Hepatic stellate cell (primary cell): ENCODE measurements around the gene PRELID3B.
"Not testable (repeated sequence)": the region's sequence is repeated elsewhere in the genome, so short reads cannot be mapped to it uniquely, and the experiment has no call there.

Source experiments
- DNase-seq: peaks from one replicate; pipeline ENCODE4 v3.0.0; 2011; ENCODE audit warnings: low spot score

Gene PRELID3B

DNA sequence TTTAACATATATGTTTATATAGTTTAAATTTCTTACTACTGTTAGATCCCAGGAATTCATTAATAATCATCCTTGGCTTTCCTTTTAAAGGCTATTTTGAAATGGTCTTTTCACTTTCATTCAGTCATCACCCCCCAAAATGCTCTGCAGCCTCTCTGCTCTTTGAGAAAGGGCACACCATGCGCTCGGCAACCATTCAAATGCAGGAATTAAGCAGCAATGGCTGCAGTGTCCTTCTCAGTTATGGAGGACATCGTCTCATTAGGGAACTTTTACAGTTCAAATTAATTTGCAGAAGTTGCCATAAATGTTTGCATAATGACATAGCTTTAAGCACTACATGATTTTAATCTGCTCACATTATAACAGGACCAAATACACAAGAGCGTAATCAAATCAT, 17.1 kb downstream of the PRELID3B start:
- DNase-seq = no peak

DNA sequence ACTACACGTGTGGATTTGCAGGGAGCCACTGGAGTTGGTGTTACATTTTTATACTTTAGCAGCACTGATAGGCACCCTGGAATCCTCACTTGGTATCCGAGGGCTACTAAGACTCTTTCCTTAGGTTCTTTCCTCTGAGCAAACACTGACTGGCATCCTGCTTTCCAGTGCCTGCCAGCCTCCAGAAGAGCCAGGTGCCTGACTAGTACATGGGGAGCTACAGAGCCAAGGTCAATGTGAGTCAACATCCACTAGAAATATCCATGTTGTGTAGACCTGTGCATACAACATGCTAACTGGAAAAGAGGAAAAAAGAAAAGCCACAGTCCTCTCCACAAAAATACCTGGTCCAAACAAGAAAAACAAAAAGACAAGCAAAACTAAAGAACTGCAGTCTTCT, 17.5 kb downstream of the PRELID3B start:
- no peak for DNase-seq

DNA sequence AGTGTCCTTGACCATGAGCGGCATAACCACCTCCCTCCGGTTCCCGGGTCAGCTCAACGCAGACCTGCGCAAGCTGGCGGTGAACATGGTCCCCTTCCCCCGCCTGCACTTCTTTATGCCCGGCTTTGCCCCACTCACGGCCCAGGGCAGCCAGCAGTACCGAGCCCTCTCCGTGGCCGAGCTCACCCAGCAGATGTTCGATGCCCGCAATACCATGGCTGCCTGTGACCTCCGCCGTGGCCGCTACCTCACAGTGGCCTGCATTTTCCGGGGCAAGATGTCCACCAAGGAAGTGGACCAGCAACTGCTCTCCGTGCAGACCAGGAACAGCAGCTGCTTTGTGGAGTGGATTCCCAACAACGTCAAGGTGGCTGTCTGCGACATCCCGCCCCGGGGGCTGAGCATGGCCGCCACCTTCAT, 18.5 kb downstream of the PRELID3B start:
- no peak for DNase-seq

DNA sequence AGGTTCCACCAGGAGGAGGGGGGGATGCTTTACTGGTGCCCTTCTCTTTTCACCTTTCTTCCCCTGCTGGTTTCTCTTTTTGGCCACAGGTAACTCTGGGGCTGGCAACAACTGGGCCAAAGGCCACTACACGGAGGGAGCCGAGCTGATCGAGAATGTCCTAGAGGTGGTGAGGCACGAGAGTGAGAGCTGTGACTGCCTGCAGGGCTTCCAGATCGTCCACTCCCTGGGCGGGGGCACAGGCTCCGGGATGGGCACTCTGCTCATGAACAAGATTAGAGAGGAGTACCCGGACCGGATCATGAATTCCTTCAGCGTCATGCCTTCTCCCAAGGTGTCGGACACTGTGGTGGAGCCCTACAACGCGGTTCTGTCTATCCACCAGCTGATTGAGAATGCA, 19.0 kb downstream of the PRELID3B start:
- DNase-seq = no peak

DNA sequence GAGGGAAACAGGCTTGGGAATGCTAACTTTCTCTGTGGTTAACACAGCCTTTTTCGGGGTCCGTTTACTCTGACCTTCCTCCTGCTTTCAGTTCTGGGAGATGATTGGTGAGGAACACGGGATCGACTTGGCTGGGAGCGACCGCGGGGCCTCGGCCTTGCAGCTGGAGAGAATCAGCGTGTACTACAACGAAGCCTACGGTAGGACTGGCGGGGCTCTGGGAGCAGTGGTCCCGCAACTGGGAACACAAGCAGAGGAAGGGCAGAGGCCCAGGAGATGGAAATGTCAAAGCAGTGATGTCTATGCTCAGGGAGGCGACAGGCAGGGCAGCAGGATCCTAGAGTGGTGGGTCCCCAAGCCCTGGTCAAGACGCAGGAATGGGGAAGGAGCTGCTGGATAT, 19.8 kb downstream of the PRELID3B start:
- DNase-seq = no peak

DNA sequence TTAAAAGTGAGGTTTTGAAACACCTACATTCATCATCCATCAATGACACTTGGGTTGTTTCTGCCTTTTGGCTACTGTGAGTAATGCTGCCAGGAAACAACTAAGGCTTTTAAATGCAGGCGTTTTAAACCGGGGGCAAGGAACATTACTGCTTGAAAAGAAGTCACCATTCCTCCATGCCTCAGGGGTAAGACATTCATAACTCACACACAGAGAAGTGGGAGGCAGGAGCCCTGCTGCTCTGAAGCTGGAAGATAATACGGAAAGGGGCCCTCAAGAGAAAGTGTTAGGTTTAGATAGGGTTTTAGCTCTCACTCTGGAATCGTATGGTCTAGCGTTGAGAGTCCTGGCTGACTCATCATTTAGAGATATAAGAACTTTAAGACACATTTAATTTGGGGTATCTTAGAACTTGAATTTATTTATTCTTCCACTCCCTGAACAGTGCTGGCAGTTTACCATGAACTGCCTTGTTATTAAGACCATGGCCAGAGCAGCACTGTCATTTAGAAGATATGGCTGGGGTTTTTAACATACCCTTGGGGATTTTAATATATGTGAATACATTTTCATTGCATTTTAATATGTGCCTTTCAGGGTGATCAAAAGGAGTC, 21.5 kb downstream of the PRELID3B start:
- DNase-seq = no peak

DNA sequence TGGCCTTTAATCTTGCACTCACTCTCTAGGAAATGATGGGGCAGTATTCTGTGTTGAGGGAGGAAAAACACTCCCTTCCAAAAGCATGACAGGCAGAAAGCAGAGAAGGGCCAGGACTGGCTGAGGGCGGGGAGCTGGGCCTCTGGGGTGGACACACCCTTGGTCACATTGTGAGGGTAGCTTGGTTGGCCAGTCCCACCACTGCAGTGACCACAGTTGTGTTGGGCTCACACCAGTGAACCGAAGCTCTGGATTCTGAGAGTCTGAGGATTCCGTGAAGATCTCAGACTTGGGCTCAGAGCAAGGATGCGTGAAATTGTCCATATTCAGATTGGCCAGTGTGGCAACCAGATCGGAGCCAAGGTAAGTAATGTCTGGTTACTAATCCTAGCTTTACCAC, 23.4 kb downstream of the PRELID3B start, which contains the start of gene TUBB1:
Gene TUBB1 (plus strand): TSS at position 213 of the 400 bp plus-strand sequence. CDS start 94 bp downstream, at position 307.
- no peak for DNase-seq

DNA sequence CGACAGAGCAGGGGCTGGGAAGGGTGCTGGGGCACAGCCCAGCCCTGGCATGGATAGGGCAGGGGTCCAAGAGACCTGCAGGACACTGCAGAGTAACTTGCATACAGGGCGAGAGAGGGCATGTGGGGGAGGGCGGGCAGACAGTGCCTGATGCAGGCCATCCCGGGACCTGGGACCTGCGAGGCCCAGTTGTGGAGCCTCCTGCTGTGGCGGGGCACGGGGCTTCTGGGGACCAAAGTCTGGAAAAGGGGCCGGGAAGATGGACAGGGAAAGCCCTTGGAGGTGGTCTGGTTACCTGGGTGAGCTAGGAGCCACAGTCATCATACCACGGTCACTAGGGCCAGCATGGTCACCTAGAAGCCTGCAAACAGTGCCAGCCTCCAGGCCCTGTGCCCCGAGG, 23.8 kb downstream of the PRELID3B start:
- DNase-seq = no peak

DNA sequence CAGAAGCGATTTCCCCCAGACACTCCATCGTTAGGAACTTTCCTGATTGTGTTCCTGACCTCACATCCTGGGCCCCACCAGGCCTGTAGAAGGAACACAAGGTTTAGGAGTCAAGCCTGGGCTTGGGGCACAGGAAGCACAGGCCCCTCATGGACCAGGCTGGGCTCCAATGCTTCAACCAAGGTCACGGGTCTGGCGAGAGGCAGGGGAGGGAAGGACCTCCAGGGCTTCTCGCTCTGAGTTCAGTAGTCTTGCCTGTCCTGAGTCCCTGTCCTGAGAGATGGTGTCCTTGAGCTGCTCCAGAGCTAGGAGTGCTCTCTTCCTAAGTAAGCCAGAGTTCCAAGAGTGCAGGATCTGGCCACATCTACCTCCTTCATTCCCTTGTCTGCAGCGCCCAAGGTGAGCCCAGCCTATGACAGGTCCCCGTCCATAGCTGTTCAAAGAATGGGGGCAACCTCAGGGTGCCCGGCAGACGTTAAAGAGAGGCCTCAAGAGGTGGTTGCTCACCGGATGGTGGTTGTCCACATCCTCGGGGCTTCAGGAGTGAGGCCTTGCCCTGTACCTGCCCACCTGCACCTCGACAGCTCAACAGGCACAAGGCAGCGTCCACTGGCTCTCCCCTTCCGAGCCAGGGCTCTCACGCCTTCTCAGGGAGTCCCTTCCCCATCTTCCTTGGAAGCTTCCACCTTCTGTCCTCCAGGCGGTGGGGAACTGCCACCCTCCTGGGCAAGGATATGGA, 24.9 kb downstream of the PRELID3B start:
- DNase-seq = no peak

DNA sequence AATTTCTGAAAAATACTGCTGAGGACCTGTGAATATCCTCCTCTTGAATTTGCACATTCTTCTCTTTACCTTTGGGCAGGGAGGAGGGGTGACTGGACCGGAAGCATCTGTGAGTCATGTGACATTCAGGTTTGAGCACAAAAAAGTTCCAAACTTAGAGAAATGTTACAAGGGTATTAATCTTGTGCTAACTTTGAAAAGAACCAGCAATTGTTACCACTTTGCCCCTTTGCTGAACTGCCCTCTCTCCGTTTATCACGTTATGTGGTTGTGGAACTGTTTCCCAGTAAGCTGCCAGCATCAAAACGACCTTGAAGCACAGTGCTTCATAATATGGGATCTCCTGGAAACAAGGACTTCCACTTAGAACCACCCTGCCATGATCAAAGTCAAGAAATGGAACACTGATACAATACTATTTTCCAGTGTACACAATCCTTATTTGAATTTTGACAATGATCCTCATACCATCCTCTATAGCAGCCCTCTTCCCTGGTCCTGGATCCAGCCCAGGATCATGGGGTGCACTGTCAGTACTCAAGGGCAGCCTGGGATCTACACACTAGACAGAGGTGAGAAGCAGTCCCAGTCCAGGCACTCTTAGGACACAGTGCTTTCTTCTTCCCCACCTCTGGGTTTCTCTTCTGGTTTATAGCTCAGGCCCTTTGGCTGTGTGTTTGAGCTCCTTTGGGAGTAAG, 25.6 kb downstream of the PRELID3B start:
- DNase-seq = no peak

DNA sequence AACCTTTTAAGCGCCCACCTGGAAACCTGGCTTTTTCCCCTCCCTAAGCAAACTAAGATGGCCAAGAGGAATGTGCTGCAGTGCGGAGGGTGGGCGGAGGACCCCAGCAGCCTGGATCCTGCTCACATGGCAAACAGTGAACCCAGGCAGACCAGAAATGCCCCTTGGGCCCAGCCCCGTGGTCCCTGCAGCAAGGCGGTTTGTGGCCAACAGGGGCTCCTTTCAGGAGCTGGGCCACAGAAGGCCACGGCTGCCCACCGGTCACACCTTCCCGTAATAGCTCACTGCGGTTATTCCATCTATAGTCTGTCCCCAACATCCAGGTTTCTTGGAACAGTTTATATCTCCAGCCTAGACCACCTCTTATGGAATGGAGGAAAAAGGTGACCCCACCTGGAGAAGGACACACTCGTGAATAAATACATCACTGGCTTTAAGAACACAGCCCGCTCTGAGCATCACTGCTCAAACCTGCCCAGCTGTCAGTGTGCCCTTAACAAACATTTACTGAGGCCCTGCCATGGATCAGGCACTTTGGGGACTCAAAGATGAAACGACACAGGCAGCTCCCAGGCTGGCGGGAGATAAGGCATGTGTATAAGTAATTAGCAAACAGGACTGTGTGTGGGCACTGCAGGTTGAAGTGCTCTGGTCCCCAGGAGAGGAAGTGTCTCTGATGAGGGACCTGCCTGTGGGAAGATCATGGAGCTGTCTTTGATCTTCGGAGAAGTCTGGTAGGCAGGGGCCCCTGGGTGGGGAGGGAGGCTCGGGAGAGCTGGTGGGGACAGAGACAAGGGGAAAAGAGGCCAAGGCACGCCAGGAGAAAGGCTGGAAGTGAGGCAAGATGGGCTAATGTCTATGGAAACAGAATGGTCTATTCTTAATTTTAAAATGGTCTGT, 26.5 kb downstream of the PRELID3B start:
- DNase-seq = no peak

DNA sequence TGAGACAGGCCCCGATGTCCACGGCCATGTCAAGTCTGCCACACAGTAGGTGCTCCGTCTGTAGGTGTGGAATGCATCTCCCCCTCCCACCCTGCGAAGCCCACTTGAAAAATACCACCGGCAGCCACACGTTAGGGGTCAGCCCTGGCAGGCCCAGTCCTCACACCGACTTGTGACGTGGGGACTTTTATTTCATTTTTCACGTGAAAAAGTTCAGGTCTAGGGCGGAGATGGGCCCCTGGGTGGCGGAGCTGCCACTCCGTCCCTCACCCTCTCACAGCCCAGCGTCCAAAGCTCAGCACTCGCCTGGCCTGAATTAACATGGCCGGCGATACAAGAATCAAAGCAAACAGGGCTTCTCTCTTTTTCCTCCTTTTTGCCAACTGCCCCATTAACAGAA, 27.2 kb downstream of the PRELID3B start:
- DNase-seq = no peak

DNA sequence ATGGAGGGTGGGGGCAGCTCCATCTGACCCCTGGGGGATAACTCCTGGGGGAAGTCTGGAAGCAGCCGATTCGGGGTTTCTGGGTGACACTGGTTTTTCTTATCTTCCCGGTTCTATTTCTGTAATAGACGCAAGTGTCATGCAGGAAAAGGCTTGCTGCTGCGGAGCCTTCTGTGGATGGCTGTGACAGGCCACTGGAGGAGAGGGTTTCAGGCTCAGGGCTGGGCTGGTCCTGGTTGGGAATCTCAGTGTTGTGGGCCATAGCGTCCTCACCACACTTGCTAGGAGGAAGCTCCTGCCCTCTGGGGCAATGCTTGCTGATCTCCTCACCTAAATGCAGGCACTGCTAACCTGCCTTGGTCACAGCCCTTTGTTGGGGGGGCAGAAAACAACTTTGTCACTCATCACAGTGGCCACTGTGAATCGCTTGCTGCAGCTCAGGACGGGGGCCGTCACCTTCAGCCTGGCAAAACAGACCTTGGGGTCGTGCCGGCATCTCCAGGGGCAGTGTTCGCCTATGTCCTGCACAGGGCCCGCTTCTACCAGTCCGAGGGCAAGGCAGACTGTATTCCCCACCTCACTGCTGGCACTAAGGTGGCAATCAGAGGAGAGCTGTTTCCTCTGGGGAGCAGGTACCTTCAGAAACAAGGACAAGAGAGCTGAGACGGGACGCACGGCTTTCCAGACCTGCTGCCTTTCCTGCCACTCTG, 27.8 kb downstream of the PRELID3B start:
- no peak for DNase-seq

DNA sequence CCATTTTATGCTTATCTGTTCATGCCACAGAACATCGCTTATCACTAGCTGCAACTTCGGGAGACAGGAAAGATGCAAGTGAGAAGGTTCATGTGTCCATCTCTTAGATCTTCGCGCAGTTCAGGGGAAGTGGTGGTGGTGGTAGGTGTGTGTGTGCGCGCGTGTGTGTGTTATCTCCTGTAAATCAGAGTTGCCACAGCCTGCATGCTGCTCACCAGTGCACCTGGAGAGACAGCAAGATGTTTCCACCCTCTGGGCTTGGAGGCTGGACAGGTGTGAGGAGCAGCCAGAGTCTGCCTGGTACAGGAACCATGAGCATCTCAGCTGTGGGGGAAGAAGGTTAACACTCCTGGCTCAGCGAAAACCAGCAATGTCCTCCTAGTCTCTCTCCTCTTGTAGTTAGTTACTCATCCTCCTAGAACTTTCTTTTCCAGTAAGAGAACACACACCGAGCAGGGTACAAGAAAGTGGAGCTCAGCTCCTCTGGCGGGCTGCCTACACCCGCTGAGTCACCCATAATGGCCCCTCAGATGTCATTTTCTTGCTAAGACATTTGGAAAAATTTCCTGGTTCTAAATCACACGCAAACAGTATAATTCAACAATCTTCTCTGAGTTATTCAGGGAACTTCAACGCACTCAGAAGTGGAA, 28.5 kb downstream of the PRELID3B start:
- DNase-seq = peak; percentile 56

DNA sequence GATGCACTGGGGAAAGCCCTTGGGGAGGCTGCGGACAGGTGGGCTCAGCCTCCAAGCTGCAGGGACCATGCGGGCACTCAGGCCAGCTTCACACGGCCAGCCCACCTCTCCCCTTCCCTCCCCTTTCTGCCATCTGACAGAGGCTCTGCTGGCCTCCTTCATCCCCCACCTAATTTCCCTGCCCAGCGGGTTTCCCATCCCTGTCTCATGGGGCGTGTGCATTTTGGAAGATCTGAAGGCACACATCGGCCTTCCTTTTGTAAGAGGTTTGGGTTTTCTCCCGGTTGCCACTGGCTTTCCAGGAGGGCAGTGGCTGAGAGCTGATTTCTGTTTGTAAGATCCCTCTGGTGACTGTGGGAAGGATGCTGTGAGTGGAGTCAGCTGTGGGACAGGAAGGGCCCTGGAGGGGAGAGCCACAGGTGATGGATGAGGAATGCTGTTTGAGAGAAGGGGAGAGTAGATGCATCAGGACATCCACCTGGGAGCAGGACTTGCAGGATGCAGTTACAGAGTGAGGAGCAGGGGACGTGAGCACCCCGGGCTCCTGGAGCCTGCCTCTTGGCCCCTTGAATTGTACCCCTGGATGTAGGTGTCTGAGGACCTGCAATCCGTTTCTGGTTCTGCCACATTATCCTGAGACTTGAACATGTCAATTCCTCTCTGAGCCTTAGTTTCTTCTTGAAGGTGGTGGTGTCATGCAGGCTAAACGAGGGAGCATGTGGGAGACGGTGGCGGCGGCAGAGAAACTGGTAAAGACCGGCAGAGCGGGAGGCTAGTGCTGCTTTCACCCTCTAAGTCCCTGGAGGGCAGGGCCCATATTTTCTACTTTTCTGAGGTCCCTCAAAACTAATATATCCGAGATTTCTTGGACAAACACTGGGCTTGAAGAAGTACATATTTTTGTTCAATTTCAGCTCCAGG, 29.3 kb downstream of the PRELID3B start:
- DNase-seq = no peak

DNA sequence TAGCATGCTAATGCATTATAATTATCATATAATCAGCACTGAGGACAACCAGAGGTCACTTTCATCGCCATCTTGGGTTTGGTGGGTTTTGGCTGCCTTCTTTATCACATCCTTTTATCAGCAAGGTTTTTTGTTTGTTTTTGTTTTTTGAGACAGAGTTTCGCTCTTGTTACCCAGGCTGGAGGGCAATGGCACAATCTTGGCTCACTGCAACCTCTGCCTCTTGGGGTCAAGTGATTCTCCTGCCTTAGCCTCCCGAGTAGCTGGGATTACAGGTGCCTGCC, 30.8 kb downstream of the PRELID3B start:
- not testable (repeated sequence) for DNase-seq

DNA sequence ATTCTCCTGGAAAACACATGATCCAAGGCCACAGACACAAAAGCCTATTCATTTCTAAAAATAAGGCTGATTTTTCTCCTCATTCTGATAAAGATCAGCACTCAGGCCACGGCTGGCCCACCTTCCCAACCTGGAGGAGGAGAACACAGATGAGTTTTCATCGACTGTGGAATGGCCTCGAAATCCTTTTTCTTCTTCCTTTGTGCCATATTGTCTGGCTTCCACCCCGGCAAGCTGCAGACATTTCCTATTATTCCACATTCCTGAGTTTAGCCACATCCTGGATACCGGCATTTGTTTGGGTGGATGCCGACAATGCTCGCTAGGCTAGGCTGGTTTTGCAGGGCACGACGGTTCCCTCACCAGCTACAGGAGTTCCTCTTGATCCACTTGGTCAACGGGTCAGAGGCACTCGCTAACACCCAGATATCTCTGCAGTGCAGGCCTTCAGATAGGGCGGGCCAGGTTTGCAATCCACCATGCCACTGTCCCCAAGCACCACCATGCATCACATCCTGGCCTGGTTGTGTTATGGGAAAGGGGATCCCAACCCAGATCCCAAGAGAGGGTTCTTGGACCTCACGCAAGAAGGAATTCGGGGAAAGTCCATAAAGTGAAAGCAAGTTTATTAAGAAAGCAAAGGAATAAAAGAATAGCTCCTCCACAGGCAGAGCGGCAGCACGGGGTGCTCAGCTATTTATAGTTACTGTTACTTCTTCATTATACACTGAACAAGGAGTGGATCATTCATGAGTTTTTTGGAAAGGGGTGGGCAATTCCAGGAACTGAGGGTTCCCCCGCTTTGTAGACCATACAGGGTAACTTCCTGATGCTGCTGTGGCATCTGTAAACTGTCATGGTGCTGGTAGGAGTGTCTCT, 31.4 kb downstream of the PRELID3B start:
- peak; percentile 94 for DNase-seq

DNA sequence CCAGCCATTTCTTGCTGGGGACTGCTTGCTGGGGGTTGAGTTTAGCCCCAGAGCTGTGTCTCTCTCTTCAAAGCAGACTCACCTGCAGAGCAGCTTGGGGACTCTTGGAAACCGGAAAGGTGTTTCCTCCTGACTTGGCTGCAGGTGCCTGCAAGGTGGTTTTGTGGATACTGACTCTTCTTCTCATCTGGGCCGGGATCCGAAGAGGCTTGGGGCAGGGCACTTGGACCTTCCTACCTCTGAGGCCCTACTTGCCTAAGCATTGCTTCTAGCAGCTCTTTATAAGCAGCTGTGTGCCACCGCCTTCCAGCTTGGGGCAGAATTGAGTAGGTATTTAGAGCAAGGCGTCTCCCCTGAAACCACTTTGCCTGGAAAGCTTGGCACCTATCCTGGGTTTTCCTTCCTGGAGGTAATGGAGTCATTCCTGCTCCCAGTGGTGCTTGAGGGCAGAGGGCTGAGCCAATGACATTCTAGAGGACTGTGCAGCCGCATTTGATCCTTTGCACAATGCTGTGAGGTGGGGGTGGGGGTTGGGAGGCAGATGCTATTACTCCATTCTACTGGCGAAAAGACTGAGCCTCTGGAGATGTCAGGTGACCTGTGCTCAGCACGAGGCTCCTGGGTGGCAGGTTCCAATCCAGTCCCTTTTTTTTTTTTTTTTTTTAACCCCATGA, 32.1 kb downstream of the PRELID3B start:
- no peak for DNase-seq
